Endothelial cell of umbilical vein (primary cell): ENCODE data around the gene CPEB1. TPM values are rescaled to one million over a fixed set of nuclear protein-coding genes. Genes with fewer than 3 reads are reported as not detected.

Experiments
- BruUV-seq: library from RNA; stranded (reverse); fragments of 400-500 nt; replicated peaks from 2 replicates; lab custom pipeline; 2021; lab: Mats Ljungman, UMichigan
- CTCF ChIA-PET: fragments of 300-600, 350-600 bp; sonication (Branson Sonifier 250); formaldehyde crosslinking; loops from one replicate; lab custom pipeline; 2021; ENCODE audit warnings: antibody characterized with exemption, inconsistent platforms; lab: Charles Lee
- POLR2A ChIA-PET: fragments of 300-600, 350-600 bp; sonication (Branson Sonifier 250); formaldehyde crosslinking; loops from one replicate; lab custom pipeline; 2021; ENCODE audit warnings: antibody characterized with exemption, inconsistent platforms; lab: Charles Lee
- DNase-seq: peaks from one replicate; pipeline ENCODE4 v3.0.0-alpha.2; 2011; ENCODE audit warnings: low read depth, low spot score
- FAIRE-seq: peaks from 2 replicates; lab custom pipeline; 2011; peaks lifted over from hg19 to GRCh38; lab: Jason Lieb, UNC
- H2AFZ ChIP-seq: 2 replicates; pipeline ENCODE4 v1.6.0; 2012; ENCODE audit warnings: low read depth, low read length, control low read depth, inconsistent platforms
- H3K27ac ChIP-seq: 2 replicates; pipeline ENCODE4 v1.5.1; 2011; ENCODE audit warnings: low read depth, mild to moderate bottlenecking, control low read depth, low read length, moderate library complexity; ENCODE audit not compliant: insufficient read depth
- H3K27me3 ChIP-seq, 2 experiments: 2 replicates each; pipeline versions ENCODE4 v1.6.0 to v1.6.1; 2011; ENCODE audit warnings: low read length in 2 of 2, mixed read lengths in 1 of 2; ENCODE audit not compliant: control insufficient read depth in 2 of 2, insufficient read depth in 2 of 2
- H3K36me3 ChIP-seq, 2 experiments: 2 replicates in 1 of 2; 3 replicates in 1 of 2; pipeline ENCODE4 v1.5.1; 2011; ENCODE audit warnings: low read length in 2 of 2, mild to moderate bottlenecking in 1 of 2, moderate library complexity in 1 of 2; ENCODE audit not compliant: control insufficient read depth in 2 of 2, insufficient read depth in 2 of 2; ENCODE audit errors: extremely low read depth in 1 of 2
- H3K4me1 ChIP-seq: 3 replicates; pipeline ENCODE4 v1.5.1; 2011; ENCODE audit warnings: mild to moderate bottlenecking, low read length; ENCODE audit not compliant: control insufficient read depth, insufficient read depth; ENCODE audit errors: extremely low read depth
- H3K4me2 ChIP-seq: 2 replicates; pipeline ENCODE4 v1.6.1; 2011; ENCODE audit warnings: low read length, control low read depth, mixed read lengths; ENCODE audit not compliant: insufficient read depth
- H3K4me3 ChIP-seq, 3 experiments: fragments of 200-600 bp in 1 of 3; sonication (generic), shearing (Covaris generic) in 1 of 3; replicated peaks in 1 of 3; 2 replicates each; pipeline ENCODE4 v1.5.1; 2011 to 2016; ENCODE audit warnings: control low read depth in 3 of 3, low read length in 3 of 3, mild to moderate bottlenecking in 2 of 3, inconsistent platforms in 1 of 3, low read depth in 1 of 3, moderate library complexity in 1 of 3; ENCODE audit not compliant: insufficient read depth in 1 of 3
- H3K79me2 ChIP-seq: 2 replicates; pipeline ENCODE4 v1.6.0; 2012; ENCODE audit warnings: low read length, inconsistent platforms; ENCODE audit not compliant: control insufficient read depth, insufficient read depth
- H3K9ac ChIP-seq: replicated peaks from 2 replicates; pipeline ENCODE3; 2011; ENCODE audit warnings: low read length, control low read depth; ENCODE audit not compliant: insufficient read depth; ENCODE audit errors: extremely low read depth
- H3K9me1 ChIP-seq: replicated peaks from 3 replicates; pipeline ENCODE4 v1.6.0; 2011; ENCODE audit warnings: mild to moderate bottlenecking, low read length; ENCODE audit not compliant: control insufficient read depth, insufficient read depth; ENCODE audit errors: extremely low read depth
- H3K9me3 ChIP-seq: replicated peaks from 2 replicates; pipeline ENCODE4 v1.5.1; 2012; ENCODE audit warnings: low read length, inconsistent platforms; ENCODE audit not compliant: control insufficient read depth, insufficient read depth
- H4K20me1 ChIP-seq: replicated peaks from 2 replicates; pipeline ENCODE3; 2011; ENCODE audit warnings: mild to moderate bottlenecking, low read length; ENCODE audit not compliant: control insufficient read depth, insufficient read depth; ENCODE audit errors: extremely low read depth
- EZH2 ChIP-seq: IDR thresholded peaks from 2 replicates; pipeline ENCODE4 v1.6.1; 2012; ENCODE audit warnings: borderline replicate concordance, low read depth, mild to moderate bottlenecking, moderate library complexity, low read length, inconsistent platforms; ENCODE audit not compliant: severe bottlenecking
- FOS ChIP-seq: IDR thresholded peaks from 2 replicates; pipeline ENCODE4 v1.6.1; 2011; ENCODE audit warnings: mild to moderate bottlenecking, low read length, moderate library complexity, borderline replicate concordance; ENCODE audit not compliant: insufficient read depth
- GATA2 ChIP-seq: IDR thresholded peaks from 2 replicates; pipeline ENCODE4 v1.7.0; 2011; ENCODE audit warnings: low read depth, mild to moderate bottlenecking, moderate library complexity, mixed read lengths, low read length; ENCODE audit not compliant: insufficient read length, insufficient read depth
- JUN ChIP-seq: IDR thresholded peaks from 2 replicates; pipeline ENCODE4 v1.6.1; 2011; ENCODE audit warnings: borderline replicate concordance, low read depth; ENCODE audit not compliant: insufficient read length, insufficient read depth
- MYC ChIP-seq: IDR thresholded peaks from one replicate; pipeline ENCODE4 v1.6.1; 2011; ENCODE audit warnings: mild to moderate bottlenecking, low read depth, low read length
- POLR2A ChIP-seq: IDR thresholded peaks from 2 replicates; pipeline ENCODE4 v1.6.1; 2012; ENCODE audit warnings: low read depth, mild to moderate bottlenecking, control low read depth, low read length
- POLR2AphosphoS5 ChIP-seq: IDR thresholded peaks from 2 replicates; pipeline ENCODE4 v1.6.1; 2012; ENCODE audit warnings: low read depth, mild to moderate bottlenecking, control low read depth, low read length, moderate library complexity; ENCODE audit not compliant: insufficient read depth
- dilution Hi-C: fragments of 300-500 bp; cut with MboI; formaldehyde crosslinking; loops from one replicate; pipeline ENCODE4 v1.15.0; 2019; ENCODE audit warnings: low sequenced_read_pairs; ENCODE audit not compliant: extremely low pct_ligation_motif_present
- intact Hi-C: fragments of 100-400 bp; cut with micrococcal nuclease; formaldehyde crosslinking; loops from one replicate; pipeline ENCODE4 v1.10.0; 2022
- polyA plus RNA-seq, 4 experiments: library from polyadenylated mRNA; depleted of rRNA in 3 of 4; stranded (reverse) in 3 of 4; unstranded in 1 of 4; fragments of >200 nt; gene quantifications; 2 replicates each; pipeline versions ENCODE4 v1.2.1 to v1.2.3, GENCODE V29; 2011 to 2012; ENCODE audit warnings: missing spikeins in 1 of 4
- total RNA-seq: library from RNA; stranded (reverse); gene quantifications from 2 replicates; pipeline ENCODE4 v1.2.3, GENCODE V29; 2021
- TF ChIP-seq, protein P1 (sequence below): IDR thresholded peaks from 2 replicates; pipeline ENCODE4 v1.6.1; 2011; ENCODE audit not compliant: insufficient read depth, insufficient read length
- TF ChIP-seq, protein P2 (sequence below), 2 donors: IDR thresholded peaks; 1 replicate in 1 of 2; 2 replicates in 1 of 2; pipeline ENCODE4 v1.5.1; 2011; ENCODE audit warnings: low read length in 2 of 2, mild to moderate bottlenecking in 2 of 2, moderate library complexity in 2 of 2, control low read depth in 1 of 2, inconsistent platforms in 1 of 2, low read depth in 1 of 2; ENCODE audit not compliant: insufficient read depth in 1 of 2; ENCODE audit errors: extremely low read depth in 1 of 2

The CPEB1 gene
- total and polyA plus RNA-seq, 2 donors (not counting 3 experiments of a cell fraction or from before 2014, with no cell fraction given), result not detected

DNA sequence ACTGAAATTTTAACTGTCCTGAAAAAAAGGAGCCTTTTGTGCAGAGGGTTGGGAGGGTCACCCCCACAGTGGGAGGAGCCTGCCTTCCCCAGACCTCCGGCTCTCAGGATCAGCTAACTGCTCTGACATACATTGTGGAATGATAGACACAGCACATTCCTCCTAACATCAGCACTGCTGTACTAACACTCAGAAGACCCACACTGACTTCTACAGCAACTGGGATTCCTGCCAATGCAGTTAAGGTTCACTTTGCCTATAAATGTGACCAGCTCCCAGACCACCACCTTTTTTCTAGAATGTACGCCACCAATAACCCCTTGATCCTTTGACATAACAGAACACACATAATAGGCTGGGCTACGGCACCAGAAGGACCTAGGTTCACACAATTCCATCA, 3.2 kb downstream of the CPEB1 start:
- Histone ChIP-seq H3K36me3 (no peaks in the 10 kb centered on the region), H4K20me1 (no peaks in the 10 kb centered on the region), H3K4me3 (no peak overlapping the region), H3K4me1 (no peaks in the 10 kb centered on the region), H3K9me3 (no peaks in the 10 kb centered on the region), H3K9me1 (no peaks in the 10 kb centered on the region), H3K4me2 (no peak overlapping the region), H3K27ac (no peak overlapping the region), H3K27me3 (peaks cover 40 to 55% of the 10 kb centered on the region in 2 experiments), H3K9ac (no peak overlapping the region), H2AFZ (no peak overlapping the region), H3K79me2 (no peaks in the 10 kb centered on the region)
- no peak for DNase-seq
- TF ChIP-seq JUN, result no peak
- intact Hi-C loops (no loop called here), dilution Hi-C loops (no loop called here)
- ChIA-PET CTCF (interaction anchor here (1.4 kb wide), 1 partner anchor 9 kb away, joined by 3 read pairs; no protein-coding TSS in a partner anchor), POLR2A (no interaction called here)
- FAIRE-seq, result no peak
- BruUV-seq, result no TSS peak

GRCh38 chr15:82642656-82643055, 4.5 kb downstream of the CPEB1 start:
- Histone ChIP-seq H3K36me3 (no peaks in the 10 kb centered on the region), H4K20me1 (no peaks in the 10 kb centered on the region), H3K27me3 (peaks cover 34 to 48% of the 10 kb centered on the region in 2 experiments), H3K79me2 (no peaks in the 10 kb centered on the region), H2AFZ (no peak overlapping the region), H3K9me3 (no peaks in the 10 kb centered on the region), H3K9ac (no peak overlapping the region), H3K9me1 (no peaks in the 10 kb centered on the region), H3K27ac (no peak overlapping the region), H3K4me3 (no peak overlapping the region), H3K4me2 (no peak overlapping the region), H3K4me1 (no peaks in the 10 kb centered on the region)
- ChIA-PET POLR2A (no interaction called here), CTCF (no interaction called here)
- no peak for TF ChIP-seq FOS
- no peak for TF ChIP-seq MYC
- no peak for TF ChIP-seq POLR2A
- no peak for TF ChIP-seq POLR2AphosphoS5
- TF ChIP-seq, protein P1, sequence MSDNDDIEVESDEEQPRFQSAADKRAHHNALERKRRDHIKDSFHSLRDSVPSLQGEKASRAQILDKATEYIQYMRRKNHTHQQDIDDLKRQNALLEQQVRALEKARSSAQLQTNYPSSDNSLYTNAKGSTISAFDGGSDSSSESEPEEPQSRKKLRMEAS, result no peak
- TF ChIP-seq GATA2, result no peak
- TF ChIP-seq EZH2, result no peak
- TF ChIP-seq, protein P2, sequence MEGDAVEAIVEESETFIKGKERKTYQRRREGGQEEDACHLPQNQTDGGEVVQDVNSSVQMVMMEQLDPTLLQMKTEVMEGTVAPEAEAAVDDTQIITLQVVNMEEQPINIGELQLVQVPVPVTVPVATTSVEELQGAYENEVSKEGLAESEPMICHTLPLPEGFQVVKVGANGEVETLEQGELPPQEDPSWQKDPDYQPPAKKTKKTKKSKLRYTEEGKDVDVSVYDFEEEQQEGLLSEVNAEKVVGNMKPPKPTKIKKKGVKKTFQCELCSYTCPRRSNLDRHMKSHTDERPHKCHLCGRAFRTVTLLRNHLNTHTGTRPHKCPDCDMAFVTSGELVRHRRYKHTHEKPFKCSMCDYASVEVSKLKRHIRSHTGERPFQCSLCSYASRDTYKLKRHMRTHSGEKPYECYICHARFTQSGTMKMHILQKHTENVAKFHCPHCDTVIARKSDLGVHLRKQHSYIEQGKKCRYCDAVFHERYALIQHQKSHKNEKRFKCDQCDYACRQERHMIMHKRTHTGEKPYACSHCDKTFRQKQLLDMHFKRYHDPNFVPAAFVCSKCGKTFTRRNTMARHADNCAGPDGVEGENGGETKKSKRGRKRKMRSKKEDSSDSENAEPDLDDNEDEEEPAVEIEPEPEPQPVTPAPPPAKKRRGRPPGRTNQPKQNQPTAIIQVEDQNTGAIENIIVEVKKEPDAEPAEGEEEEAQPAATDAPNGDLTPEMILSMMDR (IDR thresholded peaks at IDR 0.05; ENCODE audit: extremely low read depth in 1 of 2, insufficient read depth in 1 of 2, low read depth in 1 of 2, low read length in 2 of 2), result no peak
- TF ChIP-seq JUN, result no peak
- dilution Hi-C loops, result no loop called here
- FAIRE-seq (no peak), DNase-seq (no peak)
- intact Hi-C loops, result no loop called here
- no TSS peak for BruUV-seq
